Left kidney (tissue), 2 donors: ENCODE results near the gene PRKAG1. TPM values are rescaled to one million over a fixed set of nuclear protein-coding genes. Genes with fewer than 3 reads are reported as not detected.

Source experiments
- DNase-seq: peaks from one replicate; pipeline ENCODE4 v3.0.0-alpha.2; 2013
- polyA plus RNA-seq: library from polyadenylated mRNA; unstranded; fragments of 120-200 nt; gene quantifications from one replicate; pipeline ENCODE4 v1.2.1, GENCODE V29; 2013; ENCODE audit not compliant: insufficient read length

PRKAG1 gene
- polyA plus RNA-seq, 1 donor: 95.8 TPM

DNA sequence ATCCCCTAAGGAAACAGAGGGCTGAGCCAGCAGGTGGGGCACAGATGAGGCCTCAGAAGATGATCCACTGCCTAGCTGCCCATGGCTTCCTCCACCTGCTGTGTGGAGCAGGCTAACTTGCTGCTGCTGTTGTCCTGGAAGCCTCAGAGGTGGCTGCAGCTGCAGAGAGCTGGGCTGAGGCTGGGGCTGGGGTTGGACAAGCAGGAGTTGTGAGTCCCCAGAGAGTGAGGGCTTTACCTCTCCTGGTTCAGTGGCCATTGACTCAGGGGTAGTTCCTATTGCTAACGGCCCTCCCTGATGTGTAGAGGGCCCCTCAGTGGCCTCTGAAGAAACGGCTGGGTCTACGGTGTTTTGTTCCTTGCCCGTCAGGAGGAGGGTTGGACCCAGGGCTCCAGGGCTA, 13.7 kb upstream of the PRKAG1 start:
- DNase-seq: no peak

DNA sequence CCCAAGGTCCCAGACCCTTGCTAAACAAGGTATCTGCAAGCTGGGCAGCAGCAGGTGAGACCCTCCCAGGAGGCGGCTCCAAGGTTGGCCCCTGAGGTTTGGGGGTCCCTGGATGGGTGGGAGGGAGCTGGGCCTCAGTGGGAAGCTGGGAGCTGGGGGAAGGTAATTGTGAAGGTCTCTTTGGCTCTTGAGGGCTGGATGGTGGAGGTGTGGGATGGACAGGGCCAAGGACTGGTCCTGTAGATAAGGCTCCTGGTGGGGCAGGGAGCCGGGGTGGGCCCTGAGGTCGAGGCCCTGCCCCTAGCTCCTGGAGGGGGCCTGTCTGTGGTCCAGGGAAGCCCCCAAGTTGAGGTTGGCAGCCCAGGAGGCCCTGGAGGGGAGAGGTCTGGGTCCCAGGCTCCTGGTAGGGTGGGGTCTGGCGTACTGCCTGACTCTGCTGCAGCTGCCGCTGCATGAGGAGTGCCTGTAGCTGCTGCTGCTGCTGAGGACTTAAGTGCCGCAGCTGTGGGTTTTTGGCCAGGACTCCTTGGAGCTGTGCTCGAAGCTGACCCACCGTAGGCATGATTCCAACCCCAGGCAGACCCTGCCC, 13.1 kb upstream of the PRKAG1 start:
- DNase-seq: no peak

DNA sequence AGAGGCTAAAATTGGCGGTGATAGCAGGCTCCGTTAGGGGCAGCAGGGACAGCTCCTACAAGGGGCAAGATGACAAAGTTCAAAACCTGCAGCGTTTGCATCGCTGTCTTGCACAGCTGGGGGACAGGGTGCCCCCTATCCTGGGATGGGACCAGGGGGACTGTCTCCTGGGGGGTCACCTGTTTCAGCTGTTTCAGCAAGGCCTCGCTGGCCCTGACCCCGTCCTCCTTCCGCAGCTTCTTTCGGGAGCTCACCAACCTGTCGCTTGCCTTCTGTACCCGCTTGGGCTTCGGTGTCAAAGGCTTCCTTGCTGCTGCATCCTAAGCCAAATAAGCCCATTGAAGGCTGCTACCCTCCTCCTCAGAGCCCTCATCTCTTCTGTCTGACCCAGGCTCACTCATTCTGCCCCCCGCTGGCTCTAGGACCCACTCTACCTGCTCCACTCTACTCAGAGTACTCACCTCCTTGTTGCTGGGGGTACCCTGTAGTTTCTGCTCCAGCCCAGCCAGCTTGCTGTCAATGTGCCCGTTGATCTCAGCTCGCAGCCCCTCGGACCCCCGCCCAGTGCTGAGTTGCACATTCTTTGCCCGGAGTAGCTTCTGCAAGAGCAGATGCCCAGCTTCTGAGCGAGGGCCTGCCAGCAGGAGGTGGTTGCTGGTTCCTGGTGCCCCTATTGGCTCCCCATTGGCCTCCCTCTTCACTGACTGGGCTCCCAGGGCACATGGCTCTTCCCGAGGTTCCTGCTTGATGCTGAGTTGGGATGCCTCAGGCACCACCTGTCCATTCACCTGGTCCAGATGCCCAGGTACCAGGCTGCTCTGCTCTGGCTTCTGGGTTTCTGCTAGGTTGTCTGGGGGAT, 12.4 kb upstream of the PRKAG1 start:
- no peak for DNase-seq

DNA sequence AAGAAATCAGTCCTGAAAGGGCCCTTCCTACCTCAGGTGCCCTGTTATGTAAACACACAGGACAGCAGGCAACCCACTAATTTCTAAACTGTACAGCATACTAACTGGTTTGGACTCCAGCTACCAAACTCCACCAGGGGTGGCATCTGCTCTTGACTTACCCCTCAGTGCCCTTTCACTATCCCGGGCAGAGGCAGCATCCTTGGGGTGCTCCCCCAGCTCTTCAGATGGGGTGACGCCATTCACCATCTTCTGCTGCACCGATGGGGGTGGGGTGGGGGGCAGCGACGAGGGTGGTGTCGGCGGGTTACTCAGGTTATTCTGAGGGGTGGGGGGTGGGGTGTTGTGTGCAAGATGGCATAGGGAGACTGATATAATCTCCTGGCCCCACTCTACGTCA, 11.5 kb upstream of the PRKAG1 start:
- DNase-seq: no peak

DNA sequence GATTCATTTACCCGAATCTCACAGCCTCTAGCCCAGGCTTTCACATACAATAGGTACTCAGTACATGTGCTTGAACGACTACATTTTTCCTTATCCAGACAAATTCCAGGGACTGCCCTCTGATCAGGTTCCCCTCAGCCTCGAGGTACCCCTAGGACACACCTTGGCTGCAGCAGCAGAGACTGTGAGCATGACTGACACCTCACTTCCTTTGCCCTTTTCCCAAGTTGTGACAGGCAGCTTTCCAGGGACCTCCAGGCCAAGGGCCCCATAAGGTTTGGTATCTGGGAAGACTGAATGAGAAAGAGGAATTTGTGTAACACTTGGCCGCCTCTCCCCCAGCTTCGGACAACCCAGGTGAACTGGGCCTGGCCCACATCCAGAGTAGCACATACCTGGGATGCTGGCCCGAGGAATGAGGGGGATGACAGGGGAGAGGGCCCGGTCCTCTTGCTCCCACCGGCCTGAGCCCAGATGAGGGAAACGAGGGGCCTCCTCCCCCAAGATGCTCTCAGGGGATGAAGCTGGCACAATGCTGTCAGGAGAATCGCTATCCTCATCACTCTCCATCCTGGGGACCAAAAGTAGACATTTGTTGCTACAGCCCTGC, 10.2 kb upstream of the PRKAG1 start:
- DNase-seq: no peak

DNA sequence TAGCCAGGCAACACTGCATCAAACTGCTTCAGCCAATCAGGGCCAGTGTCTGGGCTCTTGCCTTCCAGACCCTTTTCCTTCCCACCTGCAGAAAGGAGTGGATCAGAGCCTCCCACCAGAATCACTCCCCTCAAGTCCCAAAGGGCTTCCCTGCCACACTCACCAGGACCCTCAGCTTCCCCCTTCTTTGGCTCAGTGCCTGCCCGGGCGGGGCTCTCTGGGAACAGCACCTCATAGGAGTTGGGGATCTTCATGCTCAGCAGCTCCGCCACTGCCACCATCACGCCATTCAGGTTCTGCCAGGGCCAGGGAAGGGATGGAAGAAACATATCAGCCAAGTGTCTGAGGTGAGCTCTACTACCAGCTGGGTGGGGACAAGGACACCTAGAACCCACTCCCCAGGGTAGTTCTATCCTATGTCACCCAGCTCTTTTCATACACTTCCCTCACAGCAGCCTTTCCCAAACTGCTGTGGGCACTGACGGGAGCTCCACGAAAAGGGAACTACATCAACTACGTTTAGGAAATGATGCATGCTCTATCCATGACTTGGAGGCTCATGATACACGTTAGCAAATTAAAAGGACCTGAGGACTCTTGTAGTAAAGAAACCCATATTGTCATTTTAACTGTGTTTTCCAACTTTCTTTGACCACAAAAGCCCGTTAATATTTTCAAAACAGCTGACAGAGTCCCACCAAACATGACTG, 9.4 kb upstream of the PRKAG1 start:
- DNase-seq: no peak

DNA sequence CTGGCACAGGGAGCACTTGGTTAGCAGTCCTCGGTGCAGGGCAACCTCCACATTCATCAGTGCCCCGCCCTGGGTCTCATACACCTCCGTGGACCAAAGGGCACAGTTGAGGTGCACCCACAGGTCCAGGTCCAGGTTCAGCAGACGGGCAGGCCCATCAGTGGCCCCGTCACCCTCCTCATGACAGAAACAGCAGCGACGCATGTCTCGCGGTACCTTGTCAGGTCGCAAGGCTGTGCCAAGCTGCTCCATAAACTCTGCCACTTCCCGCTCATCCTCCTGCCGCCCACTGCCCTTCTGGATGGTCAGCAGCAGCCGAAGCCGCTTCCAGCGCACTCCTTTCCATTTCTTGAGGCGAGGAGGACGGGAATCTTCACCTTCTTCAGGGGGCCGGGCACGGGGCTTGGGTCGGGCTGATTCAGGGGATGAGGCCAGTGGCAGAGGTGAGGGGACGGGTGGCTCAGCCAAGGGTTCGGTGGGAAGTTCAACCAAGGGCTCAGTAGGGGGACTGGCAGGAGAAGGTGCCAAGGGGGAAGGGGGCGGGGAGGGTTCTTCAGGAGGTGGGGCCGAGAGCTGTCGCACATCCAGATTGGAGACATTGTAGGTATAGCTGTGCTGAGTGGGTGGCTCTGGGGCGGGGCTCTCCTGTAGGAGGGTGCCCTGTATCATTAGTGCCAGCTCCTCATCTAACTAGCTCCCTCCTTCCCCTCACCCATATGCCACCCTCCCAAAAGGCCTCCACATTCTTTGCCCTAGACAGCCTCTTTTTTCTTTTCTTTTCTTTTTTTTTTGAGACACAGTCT, 8.3 kb upstream of the PRKAG1 start:
- no peak for DNase-seq

DNA sequence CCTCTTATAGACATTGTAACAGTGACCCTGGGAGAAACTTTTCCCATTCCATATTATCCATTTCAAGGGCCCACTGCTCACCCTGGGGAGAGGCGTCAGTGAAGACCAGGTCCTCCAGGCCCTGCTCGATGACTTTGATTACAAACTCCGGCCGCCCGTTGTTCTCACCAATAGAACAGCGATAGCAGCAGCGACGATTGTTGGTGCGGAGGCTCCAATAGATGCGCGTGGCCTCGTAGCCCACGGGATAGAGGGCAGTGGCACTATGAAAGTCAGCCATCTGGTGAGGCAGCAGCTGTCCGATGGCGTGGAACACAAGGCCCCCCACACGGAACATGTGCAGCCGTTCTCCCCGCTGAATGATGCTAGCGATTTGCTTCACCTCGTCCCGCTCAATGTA, 7.5 kb upstream of the PRKAG1 start:
- DNase-seq: no peak

DNA sequence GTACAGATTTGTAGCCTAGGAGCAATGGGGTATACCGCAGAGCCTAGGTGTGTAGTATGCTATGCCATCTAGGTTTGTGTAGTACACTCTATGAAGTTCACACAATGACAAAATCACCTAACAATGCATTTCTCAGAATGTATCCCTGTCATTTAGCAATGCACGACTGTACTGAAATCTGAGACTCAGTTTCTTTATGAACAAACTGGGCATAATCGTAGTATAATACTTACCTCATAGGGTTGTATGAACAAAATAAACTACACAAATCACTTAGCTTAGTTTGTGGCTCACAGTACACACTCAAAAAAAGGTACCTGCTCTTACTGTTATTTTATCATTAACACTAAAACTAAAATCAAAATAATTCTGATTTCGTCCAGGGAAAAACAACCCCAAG, 6.9 kb upstream of the PRKAG1 start:
- no peak for DNase-seq

DNA sequence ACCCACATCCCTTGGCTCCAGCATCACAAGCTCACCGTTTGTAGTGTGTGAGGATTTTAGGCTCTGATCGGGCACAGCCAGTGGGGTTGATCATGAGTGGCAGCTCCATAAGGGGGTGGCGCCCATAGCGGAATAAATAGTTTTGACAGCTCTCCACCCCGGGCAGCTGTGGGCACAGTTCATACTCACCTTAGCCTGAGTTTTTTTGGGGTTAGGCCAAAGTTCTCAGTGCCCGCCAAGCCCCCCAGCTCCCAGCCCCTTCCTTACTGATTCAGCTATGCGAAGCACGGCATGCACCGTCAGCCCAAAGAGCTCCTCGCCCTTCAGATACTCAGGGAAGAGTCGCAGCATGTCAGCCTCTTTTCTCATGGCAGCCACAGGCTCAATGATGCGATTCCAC, 6.0 kb upstream of the PRKAG1 start:
- no peak for DNase-seq

DNA sequence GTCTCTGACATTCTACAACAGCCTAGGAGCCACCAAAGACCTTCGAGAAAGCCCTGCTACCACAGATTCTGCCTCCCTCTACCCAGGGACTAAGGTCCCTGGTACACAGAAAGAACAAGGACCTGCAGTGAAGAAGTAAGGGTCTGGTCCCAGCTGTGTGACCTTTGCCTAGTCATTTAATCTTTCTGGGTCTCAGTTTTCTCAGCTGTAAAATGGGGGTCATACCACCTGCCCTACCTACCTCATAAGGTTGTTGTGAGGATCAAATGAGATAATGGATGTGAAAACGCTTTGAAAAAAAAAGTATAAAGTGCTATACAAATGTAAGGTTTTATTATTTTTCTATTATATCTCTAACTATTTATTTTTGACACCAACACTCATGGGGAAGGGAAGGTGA, 5.2 kb upstream of the PRKAG1 start:
- no peak for DNase-seq

DNA sequence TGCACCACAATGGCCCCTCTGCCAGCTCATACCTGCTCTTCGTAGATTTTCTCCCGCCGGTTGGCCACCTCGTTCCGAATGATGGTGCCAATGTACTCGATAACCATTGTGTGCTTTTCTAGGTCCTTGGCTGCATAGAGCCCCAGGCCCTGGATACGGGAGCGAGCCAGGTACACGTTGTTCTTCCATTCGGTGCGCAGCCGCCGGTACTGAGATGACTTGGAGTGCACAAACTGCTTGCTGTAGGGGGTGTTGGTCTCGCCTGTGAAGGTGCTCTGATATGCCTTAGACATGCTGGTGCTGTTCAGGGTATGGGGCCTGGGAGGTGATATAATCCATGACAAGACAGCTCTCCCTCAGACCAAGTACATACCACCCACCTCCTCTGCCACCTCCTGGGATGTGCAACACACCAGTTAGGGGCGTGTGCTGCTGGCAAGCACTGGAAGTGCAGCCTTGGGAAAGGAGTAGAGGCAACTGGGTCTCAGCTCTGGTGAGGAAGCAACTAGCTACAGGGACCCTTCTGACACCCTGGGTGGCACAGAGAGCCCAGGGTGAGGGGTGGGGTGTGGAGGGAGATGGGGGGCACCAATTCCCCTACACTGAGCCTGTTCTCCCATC, 4.1 kb upstream of the PRKAG1 start:
- DNase-seq: no peak

DNA sequence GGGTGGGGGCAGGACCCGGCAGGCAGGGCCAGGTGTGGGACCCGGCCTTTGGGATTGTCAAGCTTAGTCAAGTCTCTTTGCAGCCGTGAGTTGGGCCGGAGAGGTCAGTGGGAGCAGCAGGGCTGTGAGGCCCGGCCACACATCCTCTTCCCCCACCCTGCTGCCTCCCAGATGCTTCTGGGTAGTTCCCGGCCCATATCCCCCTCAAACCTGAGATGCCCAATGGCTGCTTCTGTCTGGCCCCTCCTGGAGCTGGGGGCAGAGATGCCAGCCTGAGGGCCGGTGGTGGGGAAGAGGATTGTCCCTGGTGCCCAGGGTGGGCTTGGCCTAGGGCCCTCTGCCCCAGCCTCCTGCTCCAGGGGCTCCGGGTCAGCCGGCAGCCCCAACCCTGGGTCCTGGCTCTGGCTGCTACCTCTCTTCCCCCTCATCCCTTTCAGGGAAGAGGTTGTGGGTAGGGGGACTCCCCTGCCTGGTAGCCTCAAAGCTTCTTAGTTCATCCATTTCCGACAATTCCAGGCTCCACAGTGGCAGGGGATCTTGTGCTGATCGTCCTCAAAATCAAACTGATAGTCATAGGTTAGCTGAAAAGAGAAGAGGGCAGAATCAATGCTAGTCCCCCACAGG, 2.8 kb upstream of the PRKAG1 start:
- DNase-seq: no peak

DNA sequence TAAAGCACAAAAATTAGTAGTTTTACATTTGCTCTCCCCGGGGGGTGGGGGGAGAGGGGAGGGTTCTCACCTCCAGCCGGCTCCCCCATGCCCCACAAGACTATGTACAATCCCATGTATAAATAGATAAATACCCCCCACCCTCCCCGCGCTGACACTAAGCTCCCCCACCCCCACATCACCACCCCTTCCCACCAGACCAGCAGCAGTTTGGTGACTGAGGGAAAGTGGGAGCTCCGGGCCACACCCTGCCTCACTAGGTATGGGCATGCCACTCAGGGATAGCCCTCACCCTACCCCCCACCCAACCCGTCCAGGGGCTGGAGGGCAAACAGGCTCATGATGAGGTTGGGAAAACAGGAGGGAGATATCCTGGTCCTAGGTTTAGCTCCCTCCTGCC, 1.9 kb upstream of the PRKAG1 start:
- DNase-seq: no peak

DNA sequence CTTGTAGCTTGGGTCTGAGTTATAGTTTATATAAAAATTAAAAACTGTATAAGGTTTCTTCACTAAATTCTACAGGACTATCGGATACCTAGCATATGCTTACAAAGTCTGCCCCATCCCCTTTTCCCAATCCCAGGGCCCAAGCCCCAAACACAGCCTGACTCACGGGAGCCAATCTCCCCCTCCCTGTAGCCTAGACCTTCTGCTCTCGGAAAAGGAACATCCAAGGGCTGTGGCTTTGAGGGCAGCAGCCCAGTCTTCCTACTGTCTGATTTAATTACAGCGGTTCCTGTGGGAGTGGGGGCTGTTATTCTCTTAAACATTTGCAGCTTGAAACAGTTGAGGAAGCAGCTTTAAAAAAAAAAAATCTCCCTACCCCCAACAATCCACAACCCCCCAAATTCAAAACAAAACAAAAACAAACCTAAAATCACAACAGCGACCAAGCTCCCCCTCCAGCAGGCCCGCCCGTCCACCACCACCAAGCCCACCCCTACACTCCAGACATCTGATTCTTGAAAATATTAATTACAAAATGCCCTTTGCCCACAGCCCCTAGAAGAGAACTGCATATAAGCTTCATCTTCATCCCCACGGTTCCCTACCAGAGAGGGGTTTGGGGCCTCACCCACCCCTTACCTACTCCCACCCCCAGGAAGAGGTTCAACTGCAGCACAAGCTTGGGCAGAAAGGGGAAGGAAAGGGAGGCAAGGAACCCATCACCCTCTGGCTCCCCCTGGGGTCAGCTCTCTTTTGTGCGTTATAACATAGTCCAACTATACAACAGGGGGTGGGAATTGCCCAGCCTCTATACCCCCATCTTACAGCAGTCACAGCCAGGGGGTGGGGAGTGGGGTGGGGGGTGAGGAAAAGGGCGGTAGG, 1.1 kb upstream of the PRKAG1 start:
- DNase-seq: no peak

DNA sequence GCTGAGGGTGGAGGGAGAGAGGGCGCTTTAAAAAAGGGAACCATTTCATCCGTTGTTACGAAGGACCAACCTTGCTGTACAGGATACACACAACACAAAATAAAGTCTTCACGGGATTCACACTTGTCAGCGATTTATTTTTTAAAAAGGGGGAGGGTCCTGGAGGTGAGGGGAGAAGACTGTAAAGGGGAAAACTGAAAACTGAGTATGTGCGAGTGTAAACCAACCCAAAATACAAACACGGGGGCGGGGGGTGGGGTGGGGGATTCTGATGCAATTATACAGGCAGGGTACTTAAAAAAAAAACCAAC, 499 bp upstream of the PRKAG1 start:
- DNase-seq: no peak

DNA sequence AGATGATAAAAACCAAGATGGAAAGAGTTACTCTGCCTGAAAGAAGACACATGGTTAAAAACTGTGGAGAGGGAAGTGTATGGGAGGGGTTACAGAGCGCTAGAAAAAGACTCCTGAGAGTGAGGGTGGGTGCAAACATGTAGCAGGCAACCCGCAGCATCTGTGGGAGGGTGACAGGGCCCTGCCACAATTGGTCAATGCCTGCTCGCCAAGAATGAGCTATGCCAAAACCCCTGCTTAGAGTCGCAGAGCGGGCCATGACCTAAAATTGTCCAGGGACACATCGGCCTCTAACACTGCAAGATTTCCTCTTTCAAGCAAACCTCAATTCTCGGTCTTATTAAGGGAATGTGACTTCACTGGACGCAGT, 700 bp downstream of the PRKAG1 start:
- DNase-seq: no peak

DNA sequence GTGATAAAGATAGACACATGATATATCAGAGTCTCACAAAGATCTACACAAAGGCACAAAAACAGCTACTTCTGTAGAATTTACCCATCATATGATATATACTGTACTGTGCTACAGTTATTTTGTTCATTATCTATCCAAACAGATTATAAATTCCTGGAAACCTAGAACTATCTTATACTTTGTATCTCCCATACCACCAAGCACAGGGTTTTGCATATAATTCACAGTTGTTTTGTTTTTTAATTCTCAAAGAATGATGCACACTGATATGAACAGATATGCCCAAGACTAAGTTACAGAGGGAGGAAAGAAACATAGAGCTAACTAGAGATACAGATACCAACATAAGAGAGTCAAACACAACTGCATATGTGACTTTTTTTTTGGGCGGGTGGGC, 3.4 kb downstream of the PRKAG1 start:
- no peak for DNase-seq

DNA sequence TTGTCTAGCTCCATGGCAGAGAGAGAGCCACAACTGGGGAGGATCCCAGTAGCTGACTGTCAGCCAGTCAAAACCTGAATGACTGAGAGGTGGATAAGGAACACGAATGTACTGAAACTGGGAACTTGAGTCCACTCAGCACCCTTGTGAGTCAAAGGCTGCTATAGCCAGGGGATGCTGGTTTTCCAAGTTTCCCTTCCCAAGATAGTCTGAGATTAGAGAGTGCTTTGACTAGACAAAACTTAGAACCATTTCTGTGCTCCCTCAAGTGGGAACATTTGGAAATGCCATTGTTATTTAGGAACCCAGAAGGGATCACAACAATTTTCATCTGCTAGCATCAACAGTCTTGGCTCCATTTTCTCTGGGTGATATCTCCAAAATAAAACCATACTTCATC, 4.0 kb downstream of the PRKAG1 start:
- DNase-seq: no peak

DNA sequence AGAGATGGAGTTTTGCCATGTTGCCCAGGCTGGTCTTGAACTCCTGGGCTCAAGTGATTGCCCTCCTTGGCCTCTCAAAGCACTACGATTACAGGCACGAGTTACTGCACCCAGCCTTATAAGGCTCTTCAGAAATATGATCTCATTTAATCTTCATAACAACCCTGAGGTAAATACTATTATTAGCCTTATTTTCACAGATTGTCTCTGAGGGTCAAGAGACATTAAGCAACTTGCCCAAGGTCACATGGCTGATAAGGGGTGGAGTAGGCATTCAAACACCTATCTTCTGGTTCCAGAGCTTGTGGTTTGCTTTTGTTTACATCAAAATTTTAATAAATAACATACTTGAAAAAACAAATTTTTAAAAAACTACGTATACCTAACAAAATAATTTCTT, 5.1 kb downstream of the PRKAG1 start:
- no peak for DNase-seq
